HepG2 (cell line): Measurements from ENCODE around the gene CUL1. TPM values are rescaled to one million over a fixed set of nuclear protein-coding genes. Genes with fewer than 3 reads are reported as not detected.

Experiments used
- ARHGAP35 ChIP-seq: sonication (generic); formaldehyde crosslinking; IDR thresholded peaks from 2 replicates; pipeline ENCODE4 v1.9.0; 2022; ENCODE audit warnings: mild to moderate bottlenecking, inconsistent platforms, moderate library complexity, missing genetic modification reagents, borderline replicate concordance
- EED ChIP-seq: sonication (generic); formaldehyde crosslinking; IDR thresholded peaks from 2 replicates; pipeline ENCODE4 v1.5.0; 2020; ENCODE audit warnings: mild to moderate bottlenecking, missing genetic modification reagents
- HMG20B ChIP-seq: conservative IDR thresholded peaks from 2 replicates; pipeline ENCODE4 v1.6.1; 2016; ENCODE audit warnings: missing genetic modification reagents, missing compliant biosample characterization
- IRF1 ChIP-seq: sonication (generic); formaldehyde crosslinking; IDR thresholded peaks from 2 replicates; pipeline ENCODE4 v1.4.0; 2020; ENCODE audit warnings: low read depth, mild to moderate bottlenecking, missing genetic modification reagents
- MEIS2 ChIP-seq: sonication (generic); formaldehyde crosslinking; IDR thresholded peaks from 2 replicates; pipeline ENCODE4 v1.9.0; 2021; ENCODE audit warnings: mild to moderate bottlenecking, missing genetic modification reagents
- NBN ChIP-seq: fragments of 450-650 bp; conservative IDR thresholded peaks from 2 replicates; pipeline ENCODE4 v1.6.1; 2017
- RBAK ChIP-seq: sonication (generic); formaldehyde crosslinking; IDR thresholded peaks from 2 replicates; pipeline ENCODE4 v1.5.1; 2020; ENCODE audit warnings: mild to moderate bottlenecking, missing genetic modification reagents
- RXRB ChIP-seq: IDR thresholded peaks from 2 replicates; pipeline ENCODE4 v1.6.1; 2016; ENCODE audit warnings: borderline replicate concordance, missing genetic modification reagents, missing compliant biosample characterization
- SIX1 ChIP-seq: sonication (generic); formaldehyde crosslinking; IDR thresholded peaks from 2 replicates; pipeline ENCODE4 v1.4.0; 2020; ENCODE audit warnings: missing genetic modification reagents, borderline replicate concordance
- SP5 ChIP-seq: IDR thresholded peaks from 2 replicates; pipeline ENCODE4 v1.6.1; 2016; ENCODE audit warnings: low read depth, borderline replicate concordance
- SRSF9 ChIP-seq: fragments of 200-400 bp; formaldehyde crosslinking; IDR thresholded peaks from 2 replicates; pipeline ENCODE4 v1.6.1; 2018; ENCODE audit warnings: borderline replicate concordance, mild to moderate bottlenecking, low read depth, low read length; ENCODE audit not compliant: insufficient read depth, poor library complexity, severe bottlenecking
- SSRP1 ChIP-seq: IDR thresholded peaks from 2 replicates; pipeline ENCODE4 v1.6.1; 2016; ENCODE audit warnings: control low read depth
- SUZ12 ChIP-seq: fragments of 150-350 bp; IDR thresholded peaks from 2 replicates; pipeline ENCODE4 v1.6.1; 2014; ENCODE audit warnings: low read depth, low read length
- TGIF2 ChIP-seq: IDR thresholded peaks from 2 replicates; pipeline ENCODE4 v1.6.1; 2016; ENCODE audit warnings: control low read depth, missing compliant biosample characterization
- ZIK1 ChIP-seq: sonication (generic); formaldehyde crosslinking; IDR thresholded peaks from 2 replicates; pipeline ENCODE4 v1.5.0; 2020; ENCODE audit warnings: mild to moderate bottlenecking, low read depth, missing genetic modification reagents, borderline replicate concordance
- ZNF329 ChIP-seq: sonication (generic); formaldehyde crosslinking; IDR thresholded peaks from 2 replicates; pipeline ENCODE4 v1.9.0; 2021; ENCODE audit warnings: low read depth, mild to moderate bottlenecking, missing genetic modification reagents
- ZNF530 ChIP-seq: sonication (generic); formaldehyde crosslinking; IDR thresholded peaks from 2 replicates; pipeline ENCODE4 v1.5.0; 2020; ENCODE audit warnings: low read depth, mild to moderate bottlenecking, missing genetic modification reagents
- ZNF577 ChIP-seq: sonication (generic); formaldehyde crosslinking; IDR thresholded peaks from 2 replicates; pipeline ENCODE4 v1.4.0; 2020; ENCODE audit warnings: mild to moderate bottlenecking, low read depth, missing genetic modification reagents, borderline replicate concordance
- ZNF589 ChIP-seq: sonication (generic); formaldehyde crosslinking; conservative IDR thresholded peaks from 2 replicates; pipeline ENCODE4 v1.8.0; 2022; ENCODE audit warnings: mild to moderate bottlenecking, moderate library complexity, missing genetic modification reagents
- ZNF672 ChIP-seq: sonication (generic); formaldehyde crosslinking; IDR thresholded peaks from 2 replicates; pipeline ENCODE4 v1.8.1; 2022; ENCODE audit warnings: missing genetic modification reagents
- ZSCAN30 ChIP-seq: sonication (generic); formaldehyde crosslinking; IDR thresholded peaks from 2 replicates; pipeline ENCODE4 v1.5.0; 2020; ENCODE audit warnings: mild to moderate bottlenecking, missing genetic modification reagents
- ZUFSP ChIP-seq: sonication (generic); formaldehyde crosslinking; IDR thresholded peaks from 2 replicates; pipeline ENCODE4 v1.9.0; 2021; ENCODE audit warnings: missing genetic modification reagents, mild to moderate bottlenecking, borderline replicate concordance
- ZZZ3 ChIP-seq: sonication (generic); formaldehyde crosslinking; IDR thresholded peaks from 2 replicates; pipeline ENCODE4 v1.4.0; 2020; ENCODE audit warnings: missing genetic modification reagents, mild to moderate bottlenecking, borderline replicate concordance
- polyA plus RNA-seq, 8 experiments: library from polyadenylated mRNA; depleted of rRNA in 3 of 8; stranded (reverse) in 7 of 8; unstranded in 1 of 8; fragments of >200 nt; fragmentation: Illumina TruSeq in 4 of 8; extraction: Trizol in 4 of 8; gene quantifications; 2 replicates each; pipeline versions ENCODE4 v1.2.1 to v1.2.3, GENCODE V29; 2011 to 2016; ENCODE audit warnings: low read depth in 4 of 8, missing spikeins in 1 of 8, mixed read lengths in 1 of 8; ENCODE audit not compliant: insufficient read depth in 1 of 8
- total RNA-seq, 5 experiments: library from RNA; depleted of rRNA; stranded (reverse); fragments of >200 nt; fragmentation: Illumina TruSeq; extraction: Trizol; gene quantifications; 2 replicates each; pipeline ENCODE4 v1.2.3, GENCODE V29; 2016; ENCODE audit warnings: low read depth in 1 of 5
- TF ChIP-seq, protein P1 (sequence below): sonication (generic); formaldehyde crosslinking; IDR thresholded peaks from 2 replicates; pipeline ENCODE4 v1.5.0; 2020; ENCODE audit warnings: missing genetic modification reagents, mild to moderate bottlenecking, borderline replicate concordance
- TF ChIP-seq, protein P2 (sequence below): sonication (generic); formaldehyde crosslinking; IDR thresholded peaks from 2 replicates; pipeline ENCODE4 v1.4.0; 2020; ENCODE audit warnings: mild to moderate bottlenecking, missing genetic modification reagents, borderline replicate concordance

CUL1 gene
- total and polyA plus RNA-seq, 2 of the 13 experiments (the other 11 are each of a cell fraction or from before 2014, with no cell fraction given), result 30.1 to 45.9 TPM

GRCh38 chr7:148699024-148699781 is 500 bp downstream of the CUL1 start (continued):
- TF ChIP-seq, protein P1, sequence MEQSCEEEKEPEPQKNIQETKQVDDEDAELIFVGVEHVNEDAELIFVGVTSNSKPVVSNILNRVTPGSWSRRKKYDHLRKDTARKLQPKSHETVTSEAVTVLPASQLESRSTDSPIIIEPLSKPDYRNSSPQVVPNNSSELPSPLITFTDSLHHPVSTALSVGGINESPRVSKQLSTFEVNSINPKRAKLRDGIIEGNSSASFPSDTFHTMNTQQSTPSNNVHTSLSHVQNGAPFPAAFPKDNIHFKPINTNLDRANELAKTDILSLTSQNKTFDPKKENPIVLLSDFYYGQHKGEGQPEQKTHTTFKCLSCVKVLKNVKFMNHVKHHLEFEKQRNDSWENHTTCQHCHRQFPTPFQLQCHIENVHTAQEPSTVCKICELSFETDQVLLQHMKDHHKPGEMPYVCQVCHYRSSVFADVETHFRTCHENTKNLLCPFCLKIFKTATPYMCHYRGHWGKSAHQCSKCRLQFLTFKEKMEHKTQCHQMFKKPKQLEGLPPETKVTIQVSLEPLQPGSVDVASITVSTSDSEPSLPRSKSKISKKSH (CRISPR knock-in tag), result no peak; the same call in 1 of the 2 replicates
- no peak for TF ChIP-seq ZIK1 (CRISPR knock-in tag)
- no peak for TF ChIP-seq ZSCAN30 (CRISPR knock-in tag)
- no peak for TF ChIP-seq ZNF577
- TF ChIP-seq SRSF9, result no peak
- TF ChIP-seq ZUFSP (CRISPR knock-in tag), result no peak
- 0 out of 2 replicates have a peak, but pooled peaks have one; percentile 42 for TF ChIP-seq ZNF589 (CRISPR knock-in tag)
- peak; percentile 4; the same call in 1 of the 2 replicates for TF ChIP-seq MEIS2
- no peak for TF ChIP-seq ARHGAP35 (CRISPR knock-in tag)
- TF ChIP-seq EED, result no peak
- TF ChIP-seq ZNF530 (CRISPR knock-in tag), result no peak
- no peak for TF ChIP-seq RBAK (CRISPR knock-in tag)
- TF ChIP-seq TGIF2 (CRISPR knock-in tag), result no peak; the same call in 1 of the 2 replicates
- no peak for TF ChIP-seq ZNF672 (CRISPR knock-in tag)
- TF ChIP-seq ZZZ3 (CRISPR knock-in tag), result no peak
- no peak for TF ChIP-seq SP5
- peak; percentile 83 for TF ChIP-seq RXRB (CRISPR knock-in tag)
- TF ChIP-seq SIX1 (CRISPR knock-in tag), result no peak
- TF ChIP-seq IRF1 (CRISPR knock-in tag), result peak; percentile 45; the same call in 1 of the 2 replicates
- no peak for TF ChIP-seq HMG20B (CRISPR knock-in tag)
- TF ChIP-seq, protein P2, sequence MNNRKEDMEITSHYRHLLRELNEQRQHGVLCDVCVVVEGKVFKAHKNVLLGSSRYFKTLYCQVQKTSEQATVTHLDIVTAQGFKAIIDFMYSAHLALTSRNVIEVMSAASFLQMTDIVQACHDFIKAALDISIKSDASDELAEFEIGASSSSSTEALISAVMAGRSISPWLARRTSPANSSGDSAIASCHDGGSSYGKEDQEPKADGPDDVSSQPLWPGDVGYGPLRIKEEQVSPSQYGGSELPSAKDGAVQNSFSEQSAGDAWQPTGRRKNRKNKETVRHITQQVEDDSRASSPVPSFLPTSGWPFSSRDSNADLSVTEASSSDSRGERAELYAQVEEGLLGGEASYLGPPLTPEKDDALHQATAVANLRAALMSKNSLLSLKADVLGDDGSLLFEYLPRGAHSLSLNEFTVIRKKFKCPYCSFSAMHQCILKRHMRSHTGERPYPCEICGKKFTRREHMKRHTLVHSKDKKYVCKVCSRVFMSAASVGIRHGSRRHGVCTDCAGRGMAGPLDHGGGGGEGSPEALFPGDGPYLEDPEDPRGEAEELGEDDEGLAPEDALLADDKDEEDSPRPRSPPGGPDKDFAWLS (CRISPR knock-in tag), result no peak
- TF ChIP-seq NBN, result no peak
- no peak for TF ChIP-seq SUZ12
- TF ChIP-seq ZNF329 (CRISPR knock-in tag), result no peak
- TF ChIP-seq SSRP1 (CRISPR knock-in tag), result no peak
